Measurements from ENCODE around the gene PDE8A. TPM values are rescaled to one million over a fixed set of nuclear protein-coding genes. Genes with fewer than 3 reads are reported as not detected.
"Not testable (repeated sequence)": the region's sequence is repeated elsewhere in the genome, so short reads cannot be mapped to it uniquely, and the experiment has no call there.

PDE8A gene
- total RNA-seq, 1 donor from 2014 or later = 83.8 TPM

- no peak for DNase-seq (ENCODE audit: low spot score)
Measured at GRCh38 chr15:85010071-85010385, 28.4 kb downstream of the PDE8A start.

- peak; percentile 28 for DNase-seq (ENCODE audit: low spot score)
Measured at GRCh38 chr15:85010386-85011159, 28.9 kb downstream of the PDE8A start.

GRCh38 chr15:85011160-85011571 lies 29.5 kb downstream of the PDE8A start:
- no peak for DNase-seq (ENCODE audit: low spot score)

GRCh38 chr15:85011724-85012123 lies 30.1 kb downstream of the PDE8A start:
- not testable (repeated sequence) for DNase-seq (ENCODE audit: low spot score)

- DNase-seq (ENCODE audit: low spot score) = no peak
Measured at GRCh38 chr15:85013785-85014184, 32.1 kb downstream of the PDE8A start.

GRCh38 chr15:85014932-85015331 lies 33.3 kb downstream of the PDE8A start:
- DNase-seq (ENCODE audit: low spot score) = no peak

GRCh38 chr15:85016275-85016674 lies 34.6 kb downstream of the PDE8A start:
- no peak for DNase-seq (ENCODE audit: low spot score)

- DNase-seq (ENCODE audit: low spot score) = no peak
Measured at GRCh38 chr15:85019815-85020590, 38.3 kb downstream of the PDE8A start.

GRCh38 chr15:85021409-85021808 lies 39.8 kb downstream of the PDE8A start:
- no peak for DNase-seq (ENCODE audit: low spot score)

GRCh38 chr15:85022860-85023403 lies 41.3 kb downstream of the PDE8A start:
- no peak for DNase-seq (ENCODE audit: low spot score)

- DNase-seq (ENCODE audit: low spot score) = no peak
Measured at GRCh38 chr15:85024003-85024402, 42.3 kb downstream of the PDE8A start.

- DNase-seq (ENCODE audit: low spot score) = no peak
Measured at GRCh38 chr15:85024509-85025336, 43.1 kb downstream of the PDE8A start.

- DNase-seq (ENCODE audit: low spot score) = no peak
Measured at GRCh38 chr15:85025516-85026251, 44.0 kb downstream of the PDE8A start.

GRCh38 chr15:85026304-85027032 lies 44.8 kb downstream of the PDE8A start:
- DNase-seq (ENCODE audit: low spot score) = no peak

- no peak for DNase-seq (ENCODE audit: low spot score)
Measured at GRCh38 chr15:85027033-85027380, 45.4 kb downstream of the PDE8A start.

- DNase-seq (ENCODE audit: low spot score) = no peak
Measured at GRCh38 chr15:85027421-85027820, 45.8 kb downstream of the PDE8A start.

GRCh38 chr15:85028416-85028815 lies 46.8 kb downstream of the PDE8A start:
- DNase-seq (ENCODE audit: low spot score) = no peak

GRCh38 chr15:85029221-85029620 lies 47.6 kb downstream of the PDE8A start:
- DNase-seq (ENCODE audit: low spot score) = no peak

- DNase-seq (ENCODE audit: low spot score) = no peak
Measured at GRCh38 chr15:85030301-85030929, 48.8 kb downstream of the PDE8A start.

All from umbilical cord (tissue), 2 donors.